Measurements from ENCODE around the gene CDC42SE2. TPM values are rescaled to one million over a fixed set of nuclear protein-coding genes. Genes with fewer than 3 reads are reported as not detected.

The CDC42SE2 gene
- total RNA-seq, 1 experiment from 2014 or later = 22.5 TPM

DNA sequence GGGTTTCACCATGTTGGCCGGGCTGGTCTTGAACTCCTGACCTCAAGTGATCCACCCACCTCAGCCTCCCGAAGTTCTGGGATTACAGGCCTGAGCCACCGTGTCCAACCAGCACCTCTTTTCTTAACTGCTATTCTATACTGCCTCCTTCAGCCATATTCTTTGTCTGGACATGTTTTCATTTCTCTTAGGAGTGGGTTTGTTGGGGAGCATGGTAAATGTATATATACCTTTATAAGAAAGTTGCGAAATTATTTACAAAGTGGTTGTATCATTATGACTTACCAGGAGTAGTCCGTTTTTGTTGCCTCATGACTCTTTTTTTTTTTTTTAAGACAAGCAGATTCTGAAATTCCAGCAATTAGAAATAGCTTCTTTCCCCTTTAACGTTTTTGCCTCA, 38.7 kb downstream of the CDC42SE2 start:
- Mint-ChIP-seq H3K27me3 (ENCODE audit: low read depth) (no peaks in the 10 kb centered on the region), H3K4me1 (peaks cover 11% of the 10 kb centered on the region), H3K36me3 (peaks cover 9% of the 10 kb centered on the region; the same call in 1 of the 2 replicates), H3K9me3 (peaks cover 15% of the 10 kb centered on the region), H3K4me3 (no peak overlapping the region), H3K27ac (0 out of 2 replicates have a peak overlapping the region, but pooled peaks have one; percentile 25)
- DNase-seq (ENCODE audit: low spot score) (no peak), ATAC-seq (no peak)
- TF ChIP-seq FOXK1 (CRISPR knock-in tag; IDR thresholded peaks at IDR 0.05) (no peak), NFYB (CRISPR knock-in tag; conservative IDR thresholded peaks at IDR 0.05; ENCODE audit: low read depth) (no peak), ESRRA (CRISPR knock-in tag; IDR thresholded peaks at IDR 0.05; ENCODE audit: borderline replicate concordance) (no peak), SOX15 (CRISPR knock-in tag; IDR thresholded peaks at IDR 0.05) (no peak)
- CTCF ChIA-PET = no interaction called here
- POLR2A ChIA-PET = no interaction called here

DNA sequence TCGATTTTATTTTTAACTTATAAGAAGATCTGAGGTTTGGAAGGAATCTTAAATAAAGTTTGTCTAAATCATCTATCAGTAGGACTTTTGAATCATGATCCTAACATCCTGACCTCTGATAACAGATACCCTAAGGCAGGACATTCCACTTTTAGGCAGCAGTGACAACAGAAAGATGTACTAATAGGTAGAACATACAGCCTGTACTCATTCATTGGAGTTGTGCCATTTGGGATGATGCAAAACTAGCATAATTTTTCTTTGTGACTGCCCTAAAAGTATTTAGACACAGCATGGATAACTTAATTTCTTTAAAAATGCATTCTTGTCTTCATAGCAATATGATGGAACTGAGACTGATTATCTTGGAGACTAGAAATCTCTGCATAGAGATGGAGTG, 39.7 kb downstream of the CDC42SE2 start:
- TF ChIP-seq ZNF671 (CRISPR knock-in tag; IDR thresholded peaks at IDR 0.05) (no peak), FOXK1 (CRISPR knock-in tag; IDR thresholded peaks at IDR 0.05) (no peak), TEAD1 (CRISPR knock-in tag; IDR thresholded peaks at IDR 0.05) (no peak), HMGA2 (CRISPR knock-in tag; IDR thresholded peaks at IDR 0.05) (no peak), GRHL2 (CRISPR knock-in tag; IDR thresholded peaks at IDR 0.05; ENCODE audit: insufficient replicate concordance, severe bottlenecking) (no peak), MYBL2 (CRISPR knock-in tag; IDR thresholded peaks at IDR 0.05) (no peak)
- TF ChIP-seq, protein P1, sequence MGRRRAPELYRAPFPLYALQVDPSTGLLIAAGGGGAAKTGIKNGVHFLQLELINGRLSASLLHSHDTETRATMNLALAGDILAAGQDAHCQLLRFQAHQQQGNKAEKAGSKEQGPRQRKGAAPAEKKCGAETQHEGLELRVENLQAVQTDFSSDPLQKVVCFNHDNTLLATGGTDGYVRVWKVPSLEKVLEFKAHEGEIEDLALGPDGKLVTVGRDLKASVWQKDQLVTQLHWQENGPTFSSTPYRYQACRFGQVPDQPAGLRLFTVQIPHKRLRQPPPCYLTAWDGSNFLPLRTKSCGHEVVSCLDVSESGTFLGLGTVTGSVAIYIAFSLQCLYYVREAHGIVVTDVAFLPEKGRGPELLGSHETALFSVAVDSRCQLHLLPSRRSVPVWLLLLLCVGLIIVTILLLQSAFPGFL (CRISPR knock-in tag; IDR thresholded peaks at IDR 0.05; ENCODE audit: borderline replicate concordance) = no peak
- TF ChIP-seq, protein P2, sequence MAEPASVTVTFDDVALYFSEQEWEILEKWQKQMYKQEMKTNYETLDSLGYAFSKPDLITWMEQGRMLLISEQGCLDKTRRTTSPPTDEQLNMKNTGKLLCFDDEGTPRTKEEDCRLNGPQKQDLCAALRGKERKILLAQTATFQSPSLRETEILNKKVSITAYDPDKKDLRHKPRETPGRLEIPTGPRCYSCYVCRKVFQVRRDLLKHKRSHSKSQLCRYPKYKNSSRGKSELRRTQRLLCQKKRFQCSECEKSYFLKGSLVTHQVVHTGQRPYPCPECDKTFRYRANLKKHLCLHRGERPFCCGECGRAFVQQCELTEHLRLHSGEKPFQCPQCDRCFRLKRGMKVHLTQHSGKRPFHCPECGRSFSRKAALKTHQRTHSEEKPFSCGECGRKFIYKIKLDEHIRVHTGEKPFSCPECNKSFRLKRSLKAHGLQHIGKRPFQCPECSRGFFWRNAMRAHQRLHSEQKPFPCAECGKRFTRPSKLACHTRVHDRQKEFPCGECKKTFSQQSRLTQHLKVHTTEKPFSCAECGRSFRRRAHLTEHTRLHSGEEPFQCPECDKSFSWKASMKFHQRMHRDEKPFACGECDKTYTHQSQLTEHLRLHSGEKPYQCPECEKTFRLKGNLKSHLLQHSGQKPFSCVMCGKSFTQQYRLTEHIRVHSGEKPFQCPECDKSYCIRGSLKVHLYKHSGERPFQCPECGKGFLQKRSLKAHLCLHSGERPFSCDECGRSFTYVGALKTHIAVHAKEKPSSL (CRISPR knock-in tag; conservative IDR thresholded peaks at IDR 0.05) = no peak
- CTCF ChIA-PET = no interaction called here
- Mint-ChIP-seq H3K27me3 (ENCODE audit: low read depth) (no peaks in the 10 kb centered on the region), H3K4me3 (no peak overlapping the region), H3K27ac (no peak overlapping the region), H3K9me3 (peaks cover 19% of the 10 kb centered on the region), H3K4me1 (peaks cover 11% of the 10 kb centered on the region), H3K36me3 (peaks cover 14% of the 10 kb centered on the region)
- DNase-seq (ENCODE audit: low spot score) (no peak), ATAC-seq (no peak)
- POLR2A ChIA-PET = no interaction called here

DNA sequence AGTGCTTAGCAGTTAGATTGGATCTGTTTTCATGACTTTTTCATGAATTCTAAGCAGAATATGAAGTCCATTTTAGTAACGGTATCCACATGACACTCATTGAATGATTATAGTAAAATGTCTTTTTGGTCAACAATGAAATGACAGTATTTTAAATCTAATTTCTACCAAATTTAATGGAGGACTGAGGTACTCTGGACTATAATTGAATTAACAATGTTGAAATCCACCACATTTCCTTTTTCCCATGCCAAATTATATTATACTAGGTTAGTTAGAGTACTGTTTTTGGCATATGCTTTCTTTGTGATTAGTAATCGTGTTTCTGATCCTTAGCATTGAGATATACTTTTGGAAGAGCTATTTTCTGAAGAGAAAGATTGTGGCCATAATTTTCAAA, 40.6 kb downstream of the CDC42SE2 start:
- Mint-ChIP-seq H3K36me3 (peaks cover 14% of the 10 kb centered on the region), H3K4me3 (no peak overlapping the region), H3K9me3 (peaks cover 19% of the 10 kb centered on the region), H3K27me3 (ENCODE audit: low read depth) (no peaks in the 10 kb centered on the region), H3K4me1 (peaks cover 2% of the 10 kb centered on the region), H3K27ac (no peak overlapping the region; the same call in 1 of the 2 replicates)
- ATAC-seq (no peak), DNase-seq (ENCODE audit: low spot score) (no peak)
- ChIA-PET CTCF (no interaction called here), POLR2A (no interaction called here)
- TF ChIP-seq GRHL2 (CRISPR knock-in tag; IDR thresholded peaks at IDR 0.05; ENCODE audit: insufficient replicate concordance, severe bottlenecking) = no peak
- TF ChIP-seq, protein P3, sequence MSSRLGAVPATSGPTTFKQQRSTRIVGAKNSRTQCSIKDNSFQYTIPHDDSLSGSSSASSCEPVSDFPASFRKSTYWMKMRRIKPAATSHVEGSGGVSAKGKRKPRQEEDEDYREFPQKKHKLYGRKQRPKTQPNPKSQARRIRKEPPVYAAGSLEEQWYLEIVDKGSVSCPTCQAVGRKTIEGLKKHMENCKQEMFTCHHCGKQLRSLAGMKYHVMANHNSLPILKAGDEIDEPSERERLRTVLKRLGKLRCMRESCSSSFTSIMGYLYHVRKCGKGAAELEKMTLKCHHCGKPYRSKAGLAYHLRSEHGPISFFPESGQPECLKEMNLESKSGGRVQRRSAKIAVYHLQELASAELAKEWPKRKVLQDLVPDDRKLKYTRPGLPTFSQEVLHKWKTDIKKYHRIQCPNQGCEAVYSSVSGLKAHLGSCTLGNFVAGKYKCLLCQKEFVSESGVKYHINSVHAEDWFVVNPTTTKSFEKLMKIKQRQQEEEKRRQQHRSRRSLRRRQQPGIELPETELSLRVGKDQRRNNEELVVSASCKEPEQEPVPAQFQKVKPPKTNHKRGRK (CRISPR knock-in tag; IDR thresholded peaks at IDR 0.05; ENCODE audit: borderline replicate concordance) = no peak
- TF ChIP-seq NFYB (CRISPR knock-in tag; conservative IDR thresholded peaks at IDR 0.05; ENCODE audit: low read depth) = no peak
- no peak for TF ChIP-seq ETV6 (CRISPR knock-in tag; IDR thresholded peaks at IDR 0.05)
- TF ChIP-seq, protein P4, sequence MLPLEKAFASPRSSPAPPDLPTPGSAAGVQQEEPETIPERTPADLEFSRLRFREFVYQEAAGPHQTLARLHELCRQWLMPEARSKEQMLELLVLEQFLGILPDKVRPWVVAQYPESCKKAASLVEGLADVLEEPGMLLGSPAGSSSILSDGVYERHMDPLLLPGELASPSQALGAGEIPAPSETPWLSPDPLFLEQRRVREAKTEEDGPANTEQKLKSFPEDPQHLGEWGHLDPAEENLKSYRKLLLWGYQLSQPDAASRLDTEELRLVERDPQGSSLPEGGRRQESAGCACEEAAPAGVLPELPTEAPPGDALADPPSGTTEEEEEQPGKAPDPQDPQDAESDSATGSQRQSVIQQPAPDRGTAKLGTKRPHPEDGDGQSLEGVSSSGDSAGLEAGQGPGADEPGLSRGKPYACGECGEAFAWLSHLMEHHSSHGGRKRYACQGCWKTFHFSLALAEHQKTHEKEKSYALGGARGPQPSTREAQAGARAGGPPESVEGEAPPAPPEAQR (CRISPR knock-in tag; IDR thresholded peaks at IDR 0.05) = no peak
- no peak for TF ChIP-seq ELF4 (CRISPR knock-in tag; IDR thresholded peaks at IDR 0.05; ENCODE audit: low read depth)
- TF ChIP-seq, protein P5, sequence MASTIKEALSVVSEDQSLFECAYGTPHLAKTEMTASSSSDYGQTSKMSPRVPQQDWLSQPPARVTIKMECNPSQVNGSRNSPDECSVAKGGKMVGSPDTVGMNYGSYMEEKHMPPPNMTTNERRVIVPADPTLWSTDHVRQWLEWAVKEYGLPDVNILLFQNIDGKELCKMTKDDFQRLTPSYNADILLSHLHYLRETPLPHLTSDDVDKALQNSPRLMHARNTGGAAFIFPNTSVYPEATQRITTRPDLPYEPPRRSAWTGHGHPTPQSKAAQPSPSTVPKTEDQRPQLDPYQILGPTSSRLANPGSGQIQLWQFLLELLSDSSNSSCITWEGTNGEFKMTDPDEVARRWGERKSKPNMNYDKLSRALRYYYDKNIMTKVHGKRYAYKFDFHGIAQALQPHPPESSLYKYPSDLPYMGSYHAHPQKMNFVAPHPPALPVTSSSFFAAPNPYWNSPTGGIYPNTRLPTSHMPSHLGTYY (CRISPR knock-in tag; IDR thresholded peaks at IDR 0.05) = no peak
- no peak for TF ChIP-seq NR1H2 (CRISPR knock-in tag; IDR thresholded peaks at IDR 0.05)
- no peak for TF ChIP-seq ZNF138 (CRISPR knock-in tag; conservative IDR thresholded peaks at IDR 0.05)
- TF ChIP-seq ZNF423 (CRISPR knock-in tag; IDR thresholded peaks at IDR 0.05) = no peak
- no peak for TF ChIP-seq ZNF232 (CRISPR knock-in tag; IDR thresholded peaks at IDR 0.05)
- TF ChIP-seq, protein P6, sequence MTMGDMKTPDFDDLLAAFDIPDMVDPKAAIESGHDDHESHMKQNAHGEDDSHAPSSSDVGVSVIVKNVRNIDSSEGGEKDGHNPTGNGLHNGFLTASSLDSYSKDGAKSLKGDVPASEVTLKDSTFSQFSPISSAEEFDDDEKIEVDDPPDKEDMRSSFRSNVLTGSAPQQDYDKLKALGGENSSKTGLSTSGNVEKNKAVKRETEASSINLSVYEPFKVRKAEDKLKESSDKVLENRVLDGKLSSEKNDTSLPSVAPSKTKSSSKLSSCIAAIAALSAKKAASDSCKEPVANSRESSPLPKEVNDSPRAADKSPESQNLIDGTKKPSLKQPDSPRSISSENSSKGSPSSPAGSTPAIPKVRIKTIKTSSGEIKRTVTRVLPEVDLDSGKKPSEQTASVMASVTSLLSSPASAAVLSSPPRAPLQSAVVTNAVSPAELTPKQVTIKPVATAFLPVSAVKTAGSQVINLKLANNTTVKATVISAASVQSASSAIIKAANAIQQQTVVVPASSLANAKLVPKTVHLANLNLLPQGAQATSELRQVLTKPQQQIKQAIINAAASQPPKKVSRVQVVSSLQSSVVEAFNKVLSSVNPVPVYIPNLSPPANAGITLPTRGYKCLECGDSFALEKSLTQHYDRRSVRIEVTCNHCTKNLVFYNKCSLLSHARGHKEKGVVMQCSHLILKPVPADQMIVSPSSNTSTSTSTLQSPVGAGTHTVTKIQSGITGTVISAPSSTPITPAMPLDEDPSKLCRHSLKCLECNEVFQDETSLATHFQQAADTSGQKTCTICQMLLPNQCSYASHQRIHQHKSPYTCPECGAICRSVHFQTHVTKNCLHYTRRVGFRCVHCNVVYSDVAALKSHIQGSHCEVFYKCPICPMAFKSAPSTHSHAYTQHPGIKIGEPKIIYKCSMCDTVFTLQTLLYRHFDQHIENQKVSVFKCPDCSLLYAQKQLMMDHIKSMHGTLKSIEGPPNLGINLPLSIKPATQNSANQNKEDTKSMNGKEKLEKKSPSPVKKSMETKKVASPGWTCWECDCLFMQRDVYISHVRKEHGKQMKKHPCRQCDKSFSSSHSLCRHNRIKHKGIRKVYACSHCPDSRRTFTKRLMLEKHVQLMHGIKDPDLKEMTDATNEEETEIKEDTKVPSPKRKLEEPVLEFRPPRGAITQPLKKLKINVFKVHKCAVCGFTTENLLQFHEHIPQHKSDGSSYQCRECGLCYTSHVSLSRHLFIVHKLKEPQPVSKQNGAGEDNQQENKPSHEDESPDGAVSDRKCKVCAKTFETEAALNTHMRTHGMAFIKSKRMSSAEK (CRISPR knock-in tag; IDR thresholded peaks at IDR 0.05; ENCODE audit: borderline replicate concordance) = no peak
